GM19468 (cell line): Measurements from ENCODE around the gene AFF2.
"Not testable (repeated sequence)": the region's sequence is repeated elsewhere in the genome, so short reads cannot be mapped to it uniquely, and the experiment has no call there.

ENCODE experiments used
- ATAC-seq: cut with Tn5 transposase; IDR thresholded peaks from one replicate; pipeline ENCODE4 v1.9.1; 2021; ENCODE audit warnings: mild to moderate bottlenecking, moderate library complexity, moderate number of reproducible peaks; ENCODE audit not compliant: unreplicated experiment; ENCODE audit errors: extremely low read depth

The AFF2 gene

DNA sequence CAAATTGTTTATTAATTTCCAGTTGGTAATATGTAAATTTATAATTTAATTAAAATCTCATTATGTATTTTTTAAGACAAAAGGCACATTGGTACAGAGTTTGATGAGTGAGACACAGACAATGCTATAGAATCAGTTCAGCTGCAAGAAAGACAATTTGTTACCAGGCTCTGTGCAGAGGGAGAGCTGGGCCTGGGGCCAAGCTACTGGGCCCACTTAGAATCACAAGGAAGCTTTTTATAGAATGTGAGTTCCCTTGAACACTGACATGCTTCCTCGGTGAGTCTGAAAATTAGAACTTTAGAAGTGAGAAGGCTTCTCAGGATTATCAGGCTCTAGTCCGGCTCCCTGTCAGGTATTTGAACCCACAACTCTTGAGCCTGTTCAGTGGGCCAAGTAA lies 129.0 kb downstream of the AFF2 start:
- ATAC-seq: no peak

DNA sequence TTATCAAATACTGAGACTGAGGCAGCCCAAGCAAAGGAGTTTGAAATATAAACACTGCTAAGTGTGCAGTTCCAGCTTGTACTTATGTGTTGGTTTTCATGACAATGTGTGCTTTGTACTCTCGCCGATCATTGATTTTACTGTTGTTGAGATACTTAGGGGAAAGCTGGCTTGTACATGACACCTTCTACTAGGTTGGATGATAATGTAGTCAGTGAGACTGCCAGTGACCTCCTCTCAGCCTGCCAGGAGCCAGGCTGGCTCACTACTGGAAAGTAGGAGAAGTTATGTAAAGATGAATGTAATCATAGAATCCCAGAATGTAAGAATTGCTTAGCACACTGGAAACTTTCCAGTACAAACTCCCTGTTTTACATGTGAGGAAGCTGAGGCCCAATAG lies 132.0 kb downstream of the AFF2 start:
- no peak for ATAC-seq

DNA sequence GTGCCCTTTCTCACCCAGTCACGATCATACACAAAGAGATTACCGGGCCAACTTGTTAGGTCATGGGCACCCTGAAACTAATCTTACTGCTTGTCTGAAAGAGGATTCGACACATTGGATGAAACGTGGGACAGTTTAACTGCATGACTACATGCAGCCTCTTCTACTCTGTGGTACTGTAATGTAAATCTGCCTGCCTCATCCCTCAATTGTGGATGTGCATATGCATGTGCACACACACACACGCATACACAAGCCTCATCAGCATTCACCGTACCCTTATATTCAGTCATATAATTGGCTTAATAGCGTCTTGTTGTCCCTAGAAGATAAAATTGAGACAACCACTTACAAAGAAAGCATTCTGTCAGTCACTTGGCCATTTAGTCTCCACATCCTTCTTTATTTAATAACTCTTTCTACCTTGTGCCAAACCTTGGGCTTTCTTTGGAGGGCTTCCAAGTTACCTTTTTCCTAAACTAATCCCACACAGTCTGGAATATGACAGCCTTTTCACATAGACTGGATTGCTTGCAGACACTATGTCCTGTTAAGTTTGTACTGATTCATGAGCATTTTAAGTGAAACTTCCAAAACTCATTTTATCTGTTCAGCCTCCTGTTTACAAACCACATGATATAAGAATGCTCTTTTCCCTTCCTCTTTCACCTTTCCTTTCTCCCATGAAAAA lies 132.9 kb downstream of the AFF2 start:
- no peak for ATAC-seq

DNA sequence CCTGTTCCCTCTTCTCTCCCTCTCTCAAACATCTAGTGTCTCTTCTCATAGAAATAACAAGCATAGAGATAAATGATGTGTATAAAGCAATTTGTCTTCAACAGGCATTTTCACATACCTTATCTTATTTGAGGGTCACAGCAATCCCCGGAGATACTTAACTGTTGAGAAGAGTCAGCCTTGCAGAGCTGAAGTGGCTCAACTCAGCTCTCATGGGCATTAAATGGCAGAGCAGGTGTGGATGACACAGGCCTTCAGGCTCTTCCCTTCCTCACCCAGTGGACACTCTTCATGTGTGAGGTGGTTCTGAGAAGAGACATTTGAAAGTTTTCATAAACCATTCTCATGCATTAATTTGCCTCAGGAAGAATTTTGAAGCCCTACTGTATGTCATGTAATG lies 134.2 kb downstream of the AFF2 start:
- no peak for ATAC-seq

DNA sequence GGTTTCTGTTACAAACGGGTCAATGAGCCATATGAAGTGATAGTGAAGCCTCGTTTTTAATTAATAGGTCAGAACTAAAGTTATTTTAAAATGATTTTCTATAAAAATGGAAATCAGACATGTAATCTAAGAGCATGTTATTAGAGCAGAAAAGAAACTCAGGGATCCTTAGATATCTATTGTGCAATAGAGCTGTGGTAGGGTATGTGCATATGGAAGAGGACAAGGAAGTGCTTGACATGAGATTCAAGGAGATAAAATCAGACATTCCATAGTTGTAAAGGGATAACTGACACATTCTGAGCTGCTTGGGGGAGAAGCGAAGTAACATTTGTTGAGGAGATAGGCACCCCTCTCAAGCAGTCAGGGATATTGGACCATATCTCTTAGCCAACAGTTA lies 143.0 kb downstream of the AFF2 start:
- no peak for ATAC-seq

DNA sequence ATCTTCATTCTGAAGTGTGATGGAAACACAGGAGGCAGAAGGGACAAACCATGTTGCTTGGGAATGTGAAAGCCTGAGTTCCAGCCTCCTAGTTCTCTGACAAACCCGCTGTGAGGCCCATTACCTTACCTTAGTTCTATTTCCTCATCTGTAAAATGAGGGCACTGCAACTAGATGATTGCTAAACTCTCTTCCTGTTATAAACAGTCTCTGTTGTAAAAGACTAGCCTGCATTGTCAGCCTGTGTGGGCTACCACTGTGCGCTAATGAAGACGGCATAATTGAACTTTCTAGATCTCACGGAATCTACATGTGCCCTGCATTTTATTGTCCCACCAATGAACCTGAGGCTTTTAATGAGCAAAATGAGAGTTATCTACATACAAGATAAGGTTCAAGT lies 147.2 kb downstream of the AFF2 start:
- no peak for ATAC-seq

DNA sequence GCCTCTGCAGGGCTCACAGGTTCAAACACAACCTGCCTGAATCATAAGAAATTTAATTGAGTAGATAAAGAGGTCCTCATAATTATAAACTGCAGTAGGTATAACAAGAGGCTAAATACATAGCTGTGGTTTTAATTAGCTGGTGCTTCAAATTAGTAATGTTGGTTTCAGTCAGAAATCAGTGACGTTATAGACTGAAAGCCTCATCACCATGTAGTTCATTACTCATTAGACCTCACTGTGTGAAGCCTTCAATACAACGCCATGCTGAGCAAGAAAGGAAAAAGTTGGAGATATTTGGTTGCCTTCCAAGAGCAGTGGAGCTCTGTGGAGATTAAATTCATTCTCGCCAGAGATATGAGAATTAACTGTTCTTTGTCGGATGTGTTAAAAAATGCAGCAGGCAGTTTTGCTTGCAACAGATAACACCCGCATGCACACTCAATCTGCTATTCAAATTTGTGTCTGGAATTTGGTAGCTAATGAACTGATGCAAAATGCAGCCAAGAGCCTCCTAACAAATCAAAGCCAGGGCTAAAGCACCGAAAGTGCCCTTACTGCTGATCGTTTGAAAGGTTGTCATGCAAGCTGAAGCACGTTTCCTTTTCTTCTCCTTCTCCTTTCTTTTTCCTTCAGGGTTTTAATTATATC lies 148.9 kb downstream of the AFF2 start:
- no peak for ATAC-seq

DNA sequence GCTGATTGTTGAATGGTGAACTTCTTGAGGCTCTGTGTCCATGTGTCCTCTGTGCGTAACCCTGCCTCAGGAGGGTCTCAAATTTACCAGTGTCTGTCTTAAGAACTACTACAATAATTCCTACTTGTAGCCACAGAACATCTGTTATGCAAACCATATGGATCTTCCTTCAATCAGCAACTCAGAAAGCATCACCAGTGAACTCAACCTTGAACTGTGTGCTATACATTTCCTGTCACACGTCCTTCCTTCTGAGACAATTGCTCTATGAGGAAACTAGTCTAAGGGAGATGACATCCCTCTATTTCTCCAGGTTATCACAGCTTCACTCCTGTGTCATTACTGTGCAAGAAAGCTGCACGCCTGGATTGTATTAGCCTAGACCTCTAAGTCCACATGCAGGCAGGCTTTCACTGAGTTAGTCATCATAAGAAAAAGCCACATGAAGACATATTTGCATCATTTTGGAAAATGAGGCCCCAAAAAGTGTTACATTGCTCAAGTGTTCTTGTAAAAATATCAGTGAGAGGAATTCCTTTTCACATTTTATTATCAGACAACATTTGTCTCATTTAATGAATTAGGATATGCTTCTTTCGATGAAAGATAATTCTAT lies 157.8 kb downstream of the AFF2 start:
- no peak for ATAC-seq

DNA sequence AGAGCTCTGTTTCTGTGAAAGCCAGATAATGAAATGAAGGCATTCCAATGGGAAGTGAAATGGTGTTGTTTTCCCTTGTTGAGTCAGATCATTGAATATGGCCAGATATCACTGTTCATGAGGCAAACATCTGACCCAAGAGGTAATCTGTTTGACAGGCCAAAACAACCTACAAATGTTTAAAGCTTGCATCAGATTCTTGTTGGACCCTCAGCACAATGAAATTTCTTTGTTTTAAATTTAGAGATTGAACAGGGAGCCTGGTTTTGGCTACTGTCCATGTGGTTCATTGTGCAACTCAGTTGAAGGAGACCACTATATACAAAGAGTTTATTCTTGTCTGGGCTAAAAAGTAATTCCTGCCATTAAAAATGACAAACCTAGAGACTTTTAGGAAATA lies 159.1 kb downstream of the AFF2 start:
- ATAC-seq: no peak

DNA sequence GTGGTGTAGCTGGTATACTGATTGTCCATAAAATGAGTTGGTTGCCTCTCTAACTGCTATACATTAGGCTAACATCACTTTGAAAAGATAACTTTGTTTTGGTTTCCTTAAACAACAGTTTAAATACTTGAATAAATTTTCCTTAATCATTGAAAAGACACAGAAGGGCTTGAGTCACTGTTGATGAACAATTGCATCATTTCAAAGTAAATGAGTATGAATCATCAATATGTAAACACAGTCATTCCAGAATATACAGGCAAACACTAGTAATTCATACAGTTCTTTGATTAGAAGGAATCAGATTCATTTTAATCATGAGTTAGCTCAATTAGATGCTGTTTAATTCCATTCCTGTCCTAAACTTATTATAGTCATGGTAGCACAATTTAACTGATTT lies 160.6 kb downstream of the AFF2 start:
- no peak for ATAC-seq

DNA sequence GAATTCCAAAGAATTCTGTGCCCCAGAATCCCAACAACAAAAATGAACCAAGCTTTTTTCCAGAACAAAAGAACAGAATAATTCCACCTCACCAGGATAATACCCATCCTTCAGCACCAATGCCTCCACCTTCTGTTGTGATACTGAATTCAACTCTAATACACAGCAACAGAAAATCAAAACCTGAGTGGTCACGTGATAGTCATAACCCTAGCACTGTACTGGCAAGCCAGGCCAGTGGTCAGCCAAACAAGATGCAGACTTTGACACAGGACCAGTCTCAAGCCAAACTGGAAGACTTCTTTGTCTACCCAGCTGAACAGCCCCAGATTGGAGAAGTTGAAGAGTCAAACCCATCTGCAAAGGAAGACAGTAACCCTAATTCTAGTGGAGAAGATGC lies 161.6 kb downstream of the AFF2 start:
- ATAC-seq: no peak

DNA sequence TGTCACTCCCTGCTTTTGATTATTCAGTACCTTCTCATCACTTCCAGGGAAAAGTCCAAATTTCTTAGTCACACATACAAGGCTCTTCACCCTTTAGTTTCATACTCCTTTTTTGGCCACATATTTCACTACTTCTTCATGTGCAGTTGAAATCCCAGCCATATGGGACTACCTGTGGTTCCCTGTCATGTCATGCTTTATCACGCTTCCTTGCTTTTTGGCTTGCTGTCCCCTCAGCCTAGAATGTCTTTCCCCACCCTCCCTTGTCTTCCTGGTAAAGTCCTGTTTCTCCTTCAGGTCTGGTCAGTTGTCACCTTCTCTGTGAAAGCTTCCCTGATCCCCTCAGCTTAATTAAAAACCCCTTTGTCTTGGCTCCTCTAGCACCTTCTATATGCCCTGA lies 163.8 kb downstream of the AFF2 start:
- ATAC-seq: no peak

DNA sequence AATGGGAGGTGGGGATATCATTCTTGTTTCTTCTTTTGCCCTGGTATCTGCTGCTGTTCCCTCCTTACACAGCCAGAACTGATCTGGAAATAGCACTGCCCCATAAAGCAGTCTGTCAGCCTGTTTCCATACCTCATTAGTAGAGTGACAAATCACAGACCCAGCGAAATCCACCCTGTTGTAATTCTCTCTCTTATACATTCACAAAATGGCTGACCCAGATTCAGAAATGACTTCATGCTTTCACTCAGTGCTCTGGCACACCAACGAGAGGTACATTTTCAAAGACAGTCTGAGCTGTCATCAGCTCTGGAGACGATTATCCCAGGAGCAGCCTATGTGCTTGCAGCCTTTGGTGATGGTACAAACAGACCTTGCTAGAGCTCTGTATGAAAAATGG lies 164.6 kb downstream of the AFF2 start:
- no peak for ATAC-seq

DNA sequence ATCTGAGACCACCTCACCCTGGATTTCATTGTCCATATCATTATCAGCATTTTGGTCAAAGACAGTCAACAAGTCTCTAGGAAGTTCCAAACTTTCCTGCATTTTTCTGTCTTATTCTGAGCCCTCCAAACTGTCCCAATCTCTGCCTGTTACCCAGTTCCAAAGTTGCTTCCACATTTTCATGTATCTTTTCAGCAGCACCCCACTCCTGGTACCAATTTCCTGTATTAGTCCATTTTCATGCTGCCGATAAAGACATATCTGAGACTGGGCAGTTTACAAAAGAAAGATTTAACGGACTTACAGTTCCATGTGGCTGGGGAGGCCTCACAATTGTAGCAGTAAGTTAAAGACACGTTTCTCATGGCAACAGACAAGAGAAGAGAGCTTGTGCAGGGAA lies 168.8 kb downstream of the AFF2 start:
- ATAC-seq: not testable (repeated sequence)

DNA sequence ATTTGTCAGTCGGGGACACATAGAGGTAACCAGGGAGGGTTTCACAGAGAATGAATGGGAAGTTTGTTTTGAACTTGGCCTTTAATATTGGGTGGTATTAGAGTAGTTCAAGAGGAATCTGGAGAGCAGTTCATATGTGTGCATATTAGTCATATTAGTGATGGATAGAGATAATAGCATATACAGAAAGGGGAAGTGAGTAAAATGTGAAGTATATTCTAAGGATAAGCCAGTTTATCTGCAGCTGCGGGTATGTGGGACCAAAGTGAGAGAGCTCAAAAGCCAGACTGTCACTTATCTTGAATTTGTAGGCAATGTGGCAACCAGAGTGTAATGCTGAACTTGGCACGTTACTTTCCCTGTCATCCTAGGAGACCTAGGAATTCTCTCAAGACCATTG lies 169.9 kb downstream of the AFF2 start:
- ATAC-seq: no peak

DNA sequence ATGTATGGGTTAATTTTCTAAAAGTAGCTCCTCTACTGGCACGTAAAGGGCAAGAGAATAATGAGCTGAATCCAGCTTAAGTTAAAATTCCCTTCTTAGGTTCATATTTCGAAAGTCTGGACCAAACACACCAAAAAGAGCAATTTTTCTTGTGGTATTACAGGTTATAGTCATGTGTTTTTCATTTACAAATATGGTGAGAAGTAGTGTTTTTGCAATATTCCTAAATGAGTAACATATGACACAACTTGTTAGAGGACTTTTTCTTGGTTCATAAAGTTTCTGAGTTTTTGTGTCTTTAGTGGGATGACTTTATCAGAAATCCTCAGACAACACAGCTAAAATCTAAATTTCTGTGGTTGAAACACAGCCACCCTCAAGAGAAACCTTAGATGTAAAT lies 172.1 kb downstream of the AFF2 start:
- ATAC-seq: no peak

DNA sequence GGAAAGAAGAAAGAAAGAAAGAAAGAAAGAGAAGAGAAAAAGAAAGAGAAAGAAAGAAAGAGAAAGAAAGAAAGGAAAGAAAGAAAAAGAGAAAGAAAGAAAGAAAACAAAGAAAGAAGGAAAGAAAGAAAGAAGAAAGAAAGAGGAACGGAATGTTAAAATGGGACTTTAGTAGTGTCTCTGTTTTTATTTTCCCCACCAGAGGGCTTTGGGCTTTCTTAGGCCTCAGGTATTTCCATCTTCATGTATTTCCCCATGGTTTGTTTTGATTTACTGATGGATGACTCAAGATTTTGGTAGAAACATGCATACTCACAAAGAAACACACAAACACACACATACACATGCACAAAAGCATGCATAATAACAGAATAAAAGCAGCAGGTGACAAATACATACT lies 181.2 kb downstream of the AFF2 start:
- ATAC-seq: no peak

DNA sequence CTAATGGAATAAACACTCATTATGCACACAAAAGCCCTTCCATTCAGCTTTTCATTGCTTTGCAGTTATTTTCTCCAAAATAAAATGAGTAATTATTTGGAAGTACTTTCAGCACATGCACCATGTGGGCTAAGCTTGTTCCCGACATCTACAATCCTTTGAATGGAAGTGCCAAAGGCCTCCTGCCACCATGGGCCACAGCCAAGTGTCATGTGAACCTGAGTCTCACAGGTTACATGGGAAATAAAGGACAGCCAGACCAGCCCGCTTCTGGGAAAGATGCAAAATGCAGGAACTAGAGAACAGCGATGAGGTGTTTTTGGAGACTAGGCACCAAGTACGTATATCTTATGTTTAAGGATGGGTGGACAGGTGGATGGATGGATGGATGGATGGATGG lies 181.8 kb downstream of the AFF2 start:
- ATAC-seq: no peak

DNA sequence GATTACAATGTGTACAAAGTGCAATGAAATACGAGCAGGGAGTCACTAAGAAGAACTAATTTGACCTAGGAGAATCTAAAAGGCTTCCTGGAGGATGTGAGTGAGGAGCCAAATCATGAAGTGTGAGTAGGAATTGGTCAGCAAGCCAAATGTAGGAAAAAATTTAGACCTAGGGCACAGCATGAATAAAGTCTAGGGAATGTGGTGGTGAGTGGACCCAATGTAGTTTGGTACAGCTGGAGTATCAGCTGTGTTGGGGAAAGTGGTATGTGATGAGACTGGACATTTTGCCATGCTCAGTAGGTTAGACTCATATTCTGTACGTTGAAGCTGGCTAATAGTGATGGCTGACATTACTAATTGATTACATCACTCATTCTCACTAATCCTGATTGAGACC lies 191.0 kb downstream of the AFF2 start:
- ATAC-seq: no peak

DNA sequence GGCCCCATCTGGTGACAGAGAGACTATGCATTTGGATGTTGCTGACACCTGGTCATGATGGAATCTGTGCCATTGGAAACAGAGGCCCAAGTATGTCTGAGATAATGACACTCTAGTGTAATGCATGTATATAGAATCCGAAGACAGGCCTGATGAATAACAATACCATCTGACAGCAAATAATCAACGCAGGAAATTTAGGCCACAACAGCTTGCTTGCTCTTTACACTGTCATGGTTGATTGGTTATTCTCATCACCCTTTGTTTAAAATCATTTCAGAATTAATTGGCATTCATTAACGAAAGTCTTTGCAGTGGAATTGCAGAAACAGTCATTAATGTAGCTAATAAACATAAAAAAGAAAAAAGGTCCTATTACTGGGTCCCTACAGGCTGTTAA lies 194.8 kb downstream of the AFF2 start:
- no peak for ATAC-seq

DNA sequence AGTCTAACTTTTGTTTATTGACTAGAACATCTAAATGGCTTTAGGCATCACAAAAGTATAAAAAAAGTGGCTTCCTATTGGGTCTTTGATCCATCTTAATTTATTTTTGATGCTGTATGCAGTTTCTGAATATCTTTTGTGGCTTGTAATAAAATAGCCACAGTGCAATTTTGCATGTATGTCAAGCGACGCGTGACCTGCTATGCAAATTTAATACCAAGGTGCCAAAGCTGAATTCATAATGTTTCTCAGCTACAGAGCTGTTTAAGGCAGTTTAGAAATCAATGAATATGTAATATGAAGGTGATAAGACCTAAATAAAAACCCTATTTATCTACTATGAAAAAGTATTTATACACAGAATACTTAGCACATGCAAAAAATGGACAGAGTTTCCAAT lies 197.8 kb downstream of the AFF2 start:
- no peak for ATAC-seq

DNA sequence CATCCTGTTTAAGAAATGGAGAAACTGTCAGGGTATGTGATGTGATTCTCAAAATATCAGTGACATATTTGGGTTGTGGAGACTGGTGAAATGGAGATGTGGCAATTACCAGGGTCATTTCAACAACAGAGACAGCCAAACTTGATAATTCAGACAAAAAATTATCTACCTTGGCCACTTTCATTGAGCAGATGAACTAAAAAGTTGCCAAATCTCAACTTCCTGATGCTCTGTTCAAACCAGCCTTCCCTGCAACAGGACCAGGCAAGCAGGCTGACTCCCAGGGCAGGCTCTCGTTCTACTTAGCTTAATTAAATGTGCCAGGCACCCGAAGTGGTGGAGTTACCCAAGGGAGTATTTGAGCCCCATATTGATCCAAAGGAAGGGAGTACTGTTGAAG lies 199.6 kb downstream of the AFF2 start:
- ATAC-seq: no peak
